CD4-positive, alpha-beta memory T cell (primary cell): Measurements from ENCODE around the gene SUPT5H. TPM values are rescaled to one million over a fixed set of nuclear protein-coding genes. Genes with fewer than 3 reads are reported as not detected.

ENCODE experiments used
- CTCF ChIA-PET: fragments of 350-600 bp; sonication (Branson Sonifier 250); formaldehyde crosslinking; loops from one replicate; lab custom pipeline; 2021; ENCODE audit warnings: inconsistent platforms; ENCODE audit not compliant: partially characterized antibody; lab: Charles Lee
- POLR2A ChIA-PET: fragments of 350-600 bp; sonication (Branson Sonifier 250); formaldehyde crosslinking; loops from one replicate; lab custom pipeline; 2021; ENCODE audit not compliant: partially characterized antibody; lab: Charles Lee
- DNase-seq, 5 donors: peaks; one replicate each; pipeline versions ENCODE4 v3.0.0 to v3.0.0-alpha.2; 2020 to 2022; ENCODE audit warnings: mixed read lengths in 1 of 5
- H3K27ac ChIP-seq: one replicate; pipeline ENCODE4 v1.7.0; 2013; ENCODE audit warnings: low read depth, low read length
- H3K27me3 ChIP-seq: 2 replicates; pipeline ENCODE4 v1.7.0; 2013; ENCODE audit warnings: mild to moderate bottlenecking, low read length, moderate library complexity; ENCODE audit not compliant: insufficient read depth
- H3K36me3 ChIP-seq: 2 replicates; pipeline ENCODE4 v1.7.0; 2013; ENCODE audit warnings: mild to moderate bottlenecking, low read length, moderate library complexity; ENCODE audit not compliant: insufficient read depth
- H3K4me1 ChIP-seq: 2 replicates; pipeline ENCODE4 v1.7.0; 2013; ENCODE audit warnings: mild to moderate bottlenecking, low read length, moderate library complexity; ENCODE audit not compliant: insufficient read depth
- H3K4me3 ChIP-seq, 2 donors: one replicate each; pipeline ENCODE4 v1.7.0; 2013; ENCODE audit warnings: low read length in 2 of 2, mild to moderate bottlenecking in 1 of 2
- H3K9me3 ChIP-seq, 2 donors: one replicate each; pipeline ENCODE4 v1.7.0; 2013; ENCODE audit warnings: low read length in 2 of 2, control low read depth in 1 of 2; ENCODE audit not compliant: control insufficient read depth in 1 of 2
- H3K27ac Mint-ChIP-seq, 7 donors: one replicate each; pipeline ENCODE4 v1.8.0; 2020 to 2021; ENCODE audit warnings: mixed read lengths in 7 of 7, mild to moderate bottlenecking in 6 of 7, inconsistent platforms in 3 of 7, moderate library complexity in 3 of 7
- H3K27me3 Mint-ChIP-seq, 2 donors: one replicate each; pipeline ENCODE4 v1.8.0; 2020 to 2021; ENCODE audit warnings: mixed read lengths in 2 of 2
- H3K36me3 Mint-ChIP-seq, 2 donors: one replicate each; pipeline ENCODE4 v1.8.0; 2020 to 2021; ENCODE audit warnings: mixed read lengths in 2 of 2, inconsistent platforms in 1 of 2, mild to moderate bottlenecking in 1 of 2
- H3K4me1 Mint-ChIP-seq, 4 donors: one replicate each; pipeline ENCODE4 v1.8.0; 2020 to 2021; ENCODE audit warnings: mixed read lengths in 4 of 4, mild to moderate bottlenecking in 1 of 4
- H3K4me3 Mint-ChIP-seq, 8 donors: one replicate each; pipeline ENCODE4 v1.8.0; 2020 to 2021; ENCODE audit warnings: mixed read lengths in 8 of 8, mild to moderate bottlenecking in 7 of 8, moderate library complexity in 6 of 8, inconsistent platforms in 3 of 8
- H3K9me3 Mint-ChIP-seq, 8 donors: one replicate each; pipeline ENCODE4 v1.8.0; 2020 to 2021; ENCODE audit warnings: mixed read lengths in 8 of 8, mild to moderate bottlenecking in 5 of 8, inconsistent platforms in 3 of 8, moderate library complexity in 1 of 8
- intact Hi-C: fragments of 100-400 bp; cut with micrococcal nuclease; formaldehyde crosslinking; loops from one replicate; pipeline ENCODE4 v1.15.1; 2023
- polyA plus RNA-seq, 2 donors: library from polyadenylated mRNA; unstranded; fragments of 300-500 nt; fragmentation: Illumina TruSeq; gene quantifications; one replicate each; pipeline ENCODE4 v1.2.3, GENCODE V29; 2021
- total RNA-seq, 2 experiments: library from RNA; stranded (reverse); gene quantifications; one replicate each; pipeline ENCODE4 v1.2.3, GENCODE V29; 2021

The SUPT5H gene
- total and polyA plus RNA-seq, 4 experiments from 2014 or later = 47.4 to 236 (median 173) TPM

DNA sequence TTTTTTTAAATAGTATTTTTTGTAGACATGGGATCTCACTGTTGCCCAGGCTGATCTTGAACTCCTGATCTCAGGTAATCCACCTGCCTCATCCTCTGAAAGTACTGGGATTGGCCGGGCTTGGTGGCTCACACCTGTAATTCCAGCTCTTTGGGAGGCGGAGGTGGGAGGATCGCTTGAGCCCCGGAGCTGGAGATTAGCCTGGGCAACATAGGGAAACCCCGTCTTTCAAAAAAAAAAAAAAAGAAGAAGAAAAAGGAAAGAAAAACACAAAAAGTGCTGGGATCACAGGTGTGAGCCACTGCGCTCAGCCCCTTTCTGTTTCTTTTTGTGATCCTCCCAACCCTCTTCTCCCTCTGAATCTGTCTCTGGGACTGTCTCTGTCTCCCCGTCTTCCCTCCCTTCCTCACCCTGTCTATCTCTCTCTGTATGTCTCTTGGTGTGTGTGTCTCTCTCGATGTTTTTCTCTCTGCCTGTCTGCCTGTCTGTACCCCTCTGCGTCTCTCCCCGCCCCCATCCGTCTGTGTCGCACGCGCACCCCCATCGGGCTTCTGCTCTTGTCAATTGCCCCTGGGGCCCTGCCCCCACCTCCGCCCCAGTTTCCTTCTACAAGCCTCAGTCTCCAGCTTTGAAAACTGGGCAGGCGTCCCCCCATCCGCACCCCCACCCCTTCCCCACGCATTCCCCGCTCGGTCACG is 39.3 kb upstream of the SUPT5H start:
- Histone ChIP-seq H3K9me3 (no peaks in the 10 kb centered on the region), H3K36me3 (peaks cover 14% of the 10 kb centered on the region), H3K4me1 (peaks cover 66% of the 10 kb centered on the region), H3K4me3 (peak overlapping the region; percentile 52 to 97), H3K27me3 (no peaks in the 10 kb centered on the region), H3K27ac (peak overlapping the region; percentile 100)
- POLR2A ChIA-PET = interaction anchor here (0.5 to 11.3 kb wide), 13 partner anchors 7 to 1014 kb away, joined by 3 to 276 read pairs (median 10); partner anchors contain the start of genes GMFG, MED29, PAF1 and RPS16
- Mint-ChIP-seq H3K4me1 (peaks cover 39 to 95% (median 55%) of the 10 kb centered on the region in 4 donors), H3K9me3 (peaks cover 0 to 10% (median 0%) of the 10 kb centered on the region in 8 donors), H3K4me3 (peak overlapping the region; percentile 88 to 96 (median 92)), H3K36me3 (peaks cover 22 to 51% of the 10 kb centered on the region in 2 donors), H3K27ac (peak overlapping the region; percentile 98 to 100 (median 99)), H3K27me3 (no peaks in the 10 kb centered on the region)
- intact Hi-C loops = loop anchor here (2.0 kb wide), 1 partner anchor 555 kb away; no protein-coding TSS in a partner anchor
- peak; percentile 86 to 92 (median 89) for DNase-seq
- CTCF ChIA-PET = interaction anchor here (4.3 kb wide), 1 partner anchor 8 kb away, joined by 54 read pairs; no protein-coding TSS in a partner anchor

DNA sequence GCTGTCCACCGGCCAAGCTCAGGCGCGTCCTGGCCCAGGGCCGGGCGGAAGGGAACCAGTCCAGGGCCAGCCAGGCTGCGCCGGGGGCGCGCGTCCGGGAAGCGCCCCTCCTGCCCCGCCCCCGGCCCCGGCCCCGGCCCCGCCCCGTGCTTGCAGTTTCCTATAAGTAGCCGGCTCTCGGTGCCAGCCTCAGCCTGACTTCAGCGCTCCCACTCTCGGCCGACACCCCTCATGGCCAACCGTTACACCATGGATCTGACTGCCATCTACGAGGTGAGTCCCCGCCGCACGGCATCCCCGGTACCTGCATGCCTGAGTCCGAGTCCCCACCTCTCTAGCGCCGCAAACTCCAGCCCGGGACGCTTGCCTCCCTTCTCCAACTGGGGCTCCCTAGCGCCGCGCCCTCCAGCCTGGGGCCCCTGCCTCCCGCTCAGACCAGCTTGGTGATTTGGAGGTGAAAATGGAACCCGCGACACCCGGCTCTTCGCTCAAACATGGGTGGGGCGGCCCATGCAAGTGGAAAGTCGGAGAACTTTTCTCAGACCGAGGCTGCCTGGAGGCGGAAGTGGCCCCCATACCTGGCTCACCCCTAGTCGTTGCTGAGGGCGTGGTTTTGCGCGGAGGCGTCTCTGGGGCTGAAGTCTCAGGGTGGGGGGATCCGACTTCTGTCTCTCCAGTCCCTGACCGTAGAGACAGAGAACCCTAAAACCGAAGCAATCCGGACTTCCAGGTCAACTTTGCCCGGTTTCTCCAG is 38.5 kb upstream of the SUPT5H start, which contains the start of gene ZFP36:
TSS of gene ZFP36 (plus strand) at position 192 of the 754 bp plus-strand sequence. CDS start at position 250, 58 bp downstream.
- Mint-ChIP-seq H3K27ac (peak within 1 kb of the TSS; percentile 99 to 100 (median 100)), H3K36me3 (peaks cover 22 to 52% of the 10 kb centered on the region in 2 donors), H3K27me3 (peaks cover 0 to 2% of the 10 kb centered on the region in 2 donors), H3K4me3 (peak within 1 kb of the TSS; percentile 88 to 99 (median 97)), H3K4me1 (peaks cover 38 to 95% (median 55%) of the 10 kb centered on the region in 4 donors), H3K9me3 (peaks cover 0 to 11% (median 0%) of the 10 kb centered on the region in 8 donors)
- Histone ChIP-seq H3K27ac (peak within 1 kb of the TSS; percentile 100), H3K4me3 (peak within 1 kb of the TSS; percentile 97 to 100), H3K27me3 (no peaks in the 10 kb centered on the region), H3K9me3 (no peaks in the 10 kb centered on the region), H3K36me3 (peaks cover 14% of the 10 kb centered on the region), H3K4me1 (peaks cover 66% of the 10 kb centered on the region)
- CTCF ChIA-PET = interaction anchor here (1.8 to 4.3 kb wide), 2 partner anchors 9 to 29 kb away, joined by 8 to 54 read pairs; partner anchors contain the start of gene RPS16
- POLR2A ChIA-PET = interaction anchor here (0.5 to 11.3 kb wide), 14 partner anchors 8 to 1013 kb away, joined by 3 to 276 read pairs (median 8); partner anchors contain the start of genes GMFG, MED29, PAF1 and RPS16
- peak; percentile 86 to 88 (median 87) for DNase-seq
- intact Hi-C loops = loop anchor here (2.0 kb wide), 1 partner anchor 556 kb away; no protein-coding TSS in a partner anchor

DNA sequence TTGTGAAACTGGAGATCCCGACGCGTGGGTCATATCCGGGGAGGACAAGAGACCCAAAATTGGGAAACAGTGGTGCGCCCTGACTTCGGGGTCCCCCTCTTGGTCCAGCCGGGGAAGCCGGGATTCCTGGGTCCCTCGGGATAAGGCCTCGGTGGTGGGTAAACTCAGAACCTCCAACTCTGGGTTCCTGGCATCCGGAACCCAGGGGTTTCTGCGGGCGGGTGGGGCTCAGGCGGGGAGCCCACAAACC is 38.0 kb upstream of the SUPT5H start:
- ChIA-PET CTCF (interaction anchor here (1.8 to 4.3 kb wide), 2 partner anchors 10 to 28 kb away, joined by 8 to 54 read pairs; partner anchors contain the start of gene RPS16), POLR2A (interaction anchor here (0.9 to 11.3 kb wide), 13 partner anchors 9 to 1343 kb away, joined by 3 to 276 read pairs (median 10); partner anchors contain the start of genes ACTMAP, GMFG, MED29 and PAF1)
- Histone ChIP-seq H3K27me3 (no peaks in the 10 kb centered on the region), H3K27ac (peak overlapping the region; percentile 100), H3K36me3 (peaks cover 14% of the 10 kb centered on the region), H3K4me1 (peaks cover 62% of the 10 kb centered on the region), H3K9me3 (no peaks in the 10 kb centered on the region), H3K4me3 (peak overlapping the region; percentile 97 to 100)
- Mint-ChIP-seq H3K27ac (peak overlapping the region; percentile 99 to 100 (median 99)), H3K9me3 (peaks cover 0 to 16% (median 0%) of the 10 kb centered on the region in 8 donors), H3K4me3 (peak overlapping the region; percentile 88 to 99 (median 97)), H3K36me3 (peaks cover 22 to 53% of the 10 kb centered on the region in 2 donors), H3K4me1 (peaks cover 33 to 95% (median 54%) of the 10 kb centered on the region in 4 donors), H3K27me3 (peaks cover 0 to 7% of the 10 kb centered on the region in 2 donors)
- intact Hi-C loops = loop anchor here (2.0 kb wide), 1 partner anchor 557 kb away; no protein-coding TSS in a partner anchor
- DNase-seq = peak in 1 of 5 donors; percentile 83

DNA sequence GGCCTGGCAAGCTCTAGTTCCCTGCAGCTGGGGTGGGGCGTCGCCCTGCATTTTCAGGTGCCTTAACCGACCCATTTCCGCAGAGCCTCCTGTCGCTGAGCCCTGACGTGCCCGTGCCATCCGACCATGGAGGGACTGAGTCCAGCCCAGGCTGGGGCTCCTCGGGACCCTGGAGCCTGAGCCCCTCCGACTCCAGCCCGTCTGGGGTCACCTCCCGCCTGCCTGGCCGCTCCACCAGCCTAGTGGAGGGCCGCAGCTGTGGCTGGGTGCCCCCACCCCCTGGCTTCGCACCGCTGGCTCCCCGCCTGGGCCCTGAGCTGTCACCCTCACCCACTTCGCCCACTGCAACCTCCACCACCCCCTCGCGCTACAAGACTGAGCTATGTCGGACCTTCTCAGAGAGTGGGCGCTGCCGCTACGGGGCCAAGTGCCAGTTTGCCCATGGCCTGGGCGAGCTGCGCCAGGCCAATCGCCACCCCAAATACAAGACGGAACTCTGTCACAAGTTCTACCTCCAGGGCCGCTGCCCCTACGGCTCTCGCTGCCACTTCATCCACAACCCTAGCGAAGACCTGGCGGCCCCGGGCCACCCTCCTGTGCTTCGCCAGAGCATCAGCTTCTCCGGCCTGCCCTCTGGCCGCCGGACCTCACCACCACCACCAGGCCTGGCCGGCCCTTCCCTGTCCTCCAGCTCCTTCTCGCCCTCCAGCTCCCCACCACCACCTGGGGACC is 37.6 kb upstream of the SUPT5H start:
- peaks cover 33 to 92% (median 50%) of the 10 kb centered on the region in 4 donors for H3K4me1 Mint-ChIP-seq

DNA sequence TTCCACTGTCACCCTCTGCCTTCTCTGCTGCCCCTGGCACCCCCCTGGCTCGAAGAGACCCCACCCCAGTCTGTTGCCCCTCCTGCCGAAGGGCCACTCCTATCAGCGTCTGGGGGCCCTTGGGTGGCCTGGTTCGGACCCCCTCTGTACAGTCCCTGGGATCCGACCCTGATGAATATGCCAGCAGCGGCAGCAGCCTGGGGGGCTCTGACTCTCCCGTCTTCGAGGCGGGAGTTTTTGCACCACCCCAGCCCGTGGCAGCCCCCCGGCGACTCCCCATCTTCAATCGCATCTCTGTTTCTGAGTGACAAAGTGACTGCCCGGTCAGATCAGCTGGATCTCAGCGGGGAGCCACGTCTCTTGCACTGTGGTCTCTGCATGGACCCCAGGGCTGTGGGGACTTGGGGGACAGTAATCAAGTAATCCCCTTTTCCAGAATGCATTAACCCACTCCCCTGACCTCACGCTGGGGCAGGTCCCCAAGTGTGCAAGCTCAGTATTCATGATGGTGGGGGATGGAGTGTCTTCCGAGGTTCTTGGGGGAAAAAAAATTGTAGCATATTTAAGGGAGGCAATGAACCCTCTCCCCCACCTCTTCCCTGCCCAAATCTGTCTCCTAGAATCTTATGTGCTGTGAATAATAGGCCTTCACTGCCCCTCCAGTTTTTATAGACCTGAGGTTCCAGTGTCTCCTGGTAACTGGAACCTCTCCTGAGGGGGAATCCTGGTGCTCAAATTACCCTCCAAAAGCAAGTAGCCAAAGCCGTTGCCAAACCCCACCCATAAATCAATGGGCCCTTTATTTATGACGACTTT is 36.8 kb upstream of the SUPT5H start:
- CTCF ChIA-PET = interaction anchor here (1.8 to 4.3 kb wide), 2 partner anchors 11 to 27 kb away, joined by 8 to 54 read pairs; partner anchors contain the start of gene RPS16
- H3K4me3 Mint-ChIP-seq = peak overlapping the region; percentile 88 to 99 (median 97)
- peaks cover 33 to 85% (median 48%) of the 10 kb centered on the region in 4 donors for H3K4me1 Mint-ChIP-seq
- peaks cover 0 to 16% (median 0%) of the 10 kb centered on the region in 8 donors for H3K9me3 Mint-ChIP-seq
- intact Hi-C loops = no loop called here
- Histone ChIP-seq H3K4me1 (peaks cover 50% of the 10 kb centered on the region), H3K4me3 (peak overlapping the region; percentile 97 to 100), H3K36me3 (peaks cover 14% of the 10 kb centered on the region), H3K9me3 (no peaks in the 10 kb centered on the region), H3K27me3 (no peaks in the 10 kb centered on the region), H3K27ac (peak overlapping the region; percentile 100)
- H3K27ac Mint-ChIP-seq = peak overlapping the region; percentile 99 to 100 (median 99)
- H3K27me3 Mint-ChIP-seq = peaks cover 0 to 7% of the 10 kb centered on the region in 2 donors
- peaks cover 22 to 53% of the 10 kb centered on the region in 2 donors for H3K36me3 Mint-ChIP-seq
- DNase-seq = peak; percentile 48 to 74 (median 59)
- POLR2A ChIA-PET = interaction anchor here (0.6 to 11.3 kb wide), 14 partner anchors 10 to 1342 kb away, joined by 3 to 276 read pairs (median 7); partner anchors contain the start of genes ACTMAP, EID2B, GMFG and MED29

More for the DNA sequence above, 37.6 kb upstream of the SUPT5H start:
- peak in 4 of 5 donors; percentile 77 to 86 (median 84) for DNase-seq
- H3K4me3 Mint-ChIP-seq = peak overlapping the region; percentile 88 to 99 (median 97)
- intact Hi-C loops = loop anchor here (2.0 kb wide), 1 partner anchor 557 kb away; no protein-coding TSS in a partner anchor
- peaks cover 22 to 53% of the 10 kb centered on the region in 2 donors for H3K36me3 Mint-ChIP-seq
- ChIA-PET POLR2A (interaction anchor here (0.9 to 11.3 kb wide), 13 partner anchors 9 to 1343 kb away, joined by 3 to 276 read pairs (median 10); partner anchors contain the start of genes ACTMAP, GMFG, MED29 and PAF1), CTCF (interaction anchor here (1.8 to 4.3 kb wide), 2 partner anchors 10 to 28 kb away, joined by 8 to 54 read pairs; partner anchors contain the start of gene RPS16)
- peaks cover 14% of the 10 kb centered on the region for H3K36me3 ChIP-seq
- peak overlapping the region; percentile 99 to 100 (median 99) for H3K27ac Mint-ChIP-seq
- H3K27ac ChIP-seq = peak overlapping the region; percentile 100
- H3K4me3 ChIP-seq = peak overlapping the region; percentile 97 to 100
- H3K4me1 ChIP-seq = peaks cover 57% of the 10 kb centered on the region
- H3K27me3 Mint-ChIP-seq = peaks cover 0 to 7% of the 10 kb centered on the region in 2 donors
- peaks cover 0 to 16% (median 0%) of the 10 kb centered on the region in 8 donors for H3K9me3 Mint-ChIP-seq
- H3K9me3 ChIP-seq = no peaks in the 10 kb centered on the region
- no peaks in the 10 kb centered on the region for H3K27me3 ChIP-seq
